CD4-positive, CD25-positive, alpha-beta regulatory T cell (primary cell): ENCODE data around the gene ASCC3. TPM values are rescaled to one million over a fixed set of nuclear protein-coding genes. Genes with fewer than 3 reads are reported as not detected.
"Not testable (repeated sequence)": the region's sequence is repeated elsewhere in the genome, so short reads cannot be mapped to it uniquely, and the experiment has no call there.

Experiments used
- ATAC-seq, 2 donors: fragments of 150-1000 bp; cut with Tn5 transposase; one replicate each; pipeline ENCODE4 v1.10.0; 2021; ENCODE audit warnings: low read depth in 2 of 2, moderate number of reproducible peaks in 2 of 2, moderate library complexity in 1 of 2
- DNase-seq, 3 donors: peaks; one replicate each; pipeline versions ENCODE4 v3.0.0 to v3.0.0-alpha.2; 2012 to 2022; ENCODE audit warnings: mixed read lengths in 1 of 3
- H3K27ac ChIP-seq: one replicate; pipeline ENCODE4 v1.7.0; 2013; ENCODE audit warnings: mild to moderate bottlenecking, low read length; ENCODE audit not compliant: insufficient read depth, poor library complexity, severe bottlenecking
- H3K27me3 ChIP-seq: one replicate; pipeline ENCODE4 v1.7.0; 2013; ENCODE audit warnings: low read length; ENCODE audit not compliant: control insufficient read depth, insufficient read depth
- H3K36me3 ChIP-seq: one replicate; pipeline ENCODE4 v1.7.0; 2013; ENCODE audit warnings: mild to moderate bottlenecking, low read length, moderate library complexity; ENCODE audit not compliant: control insufficient read depth, insufficient read depth
- H3K4me1 ChIP-seq: 2 replicates; pipeline ENCODE4 v1.7.0; 2013; ENCODE audit warnings: mild to moderate bottlenecking, low read length; ENCODE audit not compliant: insufficient read depth, control insufficient read depth, poor library complexity, severe bottlenecking
- H3K4me3 ChIP-seq: one replicate; pipeline ENCODE4 v1.7.0; 2013; ENCODE audit warnings: low read depth, mild to moderate bottlenecking, low read length, moderate library complexity
- H3K9me3 ChIP-seq, 2 experiments: 1 replicate in 1 of 2; 2 replicates in 1 of 2; pipeline ENCODE4 v1.7.0; 2013; ENCODE audit warnings: low read length in 2 of 2, mild to moderate bottlenecking in 1 of 2, moderate library complexity in 1 of 2; ENCODE audit not compliant: control insufficient read depth in 2 of 2
- H3K27ac Mint-ChIP-seq, 3 donors: one replicate each; pipeline ENCODE4 v1.8.0; 2020 to 2022; ENCODE audit warnings: mild to moderate bottlenecking in 3 of 3, mixed read lengths in 3 of 3, moderate library complexity in 2 of 3
- H3K27me3 Mint-ChIP-seq: one replicate; pipeline ENCODE4 v1.8.0; 2022; ENCODE audit warnings: mild to moderate bottlenecking, mixed read lengths
- H3K36me3 Mint-ChIP-seq: one replicate; pipeline ENCODE4 v1.8.0; 2020; ENCODE audit warnings: mixed read lengths
- H3K4me1 Mint-ChIP-seq, 4 donors: one replicate each; pipeline ENCODE4 v1.8.0; 2020 to 2022; ENCODE audit warnings: mixed read lengths in 4 of 4, mild to moderate bottlenecking in 1 of 4
- H3K4me3 Mint-ChIP-seq, 4 donors: one replicate each; pipeline ENCODE4 v1.8.0; 2020 to 2022; ENCODE audit warnings: mild to moderate bottlenecking in 4 of 4, mixed read lengths in 4 of 4, moderate library complexity in 3 of 4
- H3K9me3 Mint-ChIP-seq, 7 donors: one replicate each; pipeline ENCODE4 v1.8.0; 2020 to 2022; ENCODE audit warnings: mixed read lengths in 7 of 7, mild to moderate bottlenecking in 3 of 7, moderate library complexity in 2 of 7
- polyA plus RNA-seq, 4 donors: library from polyadenylated mRNA; unstranded; fragments of 300-500 nt; fragmentation: Illumina TruSeq; gene quantifications; one replicate each; pipeline ENCODE4 v1.2.3, GENCODE V29; 2021
- total RNA-seq: library from RNA; stranded (reverse); gene quantifications from one replicate; pipeline ENCODE4 v1.2.3, GENCODE V29; 2022

ASCC3 gene
- total and polyA plus RNA-seq, 5 donors from 2014 or later, result 22.6 to 51.2 (median 29.2) TPM

DNA sequence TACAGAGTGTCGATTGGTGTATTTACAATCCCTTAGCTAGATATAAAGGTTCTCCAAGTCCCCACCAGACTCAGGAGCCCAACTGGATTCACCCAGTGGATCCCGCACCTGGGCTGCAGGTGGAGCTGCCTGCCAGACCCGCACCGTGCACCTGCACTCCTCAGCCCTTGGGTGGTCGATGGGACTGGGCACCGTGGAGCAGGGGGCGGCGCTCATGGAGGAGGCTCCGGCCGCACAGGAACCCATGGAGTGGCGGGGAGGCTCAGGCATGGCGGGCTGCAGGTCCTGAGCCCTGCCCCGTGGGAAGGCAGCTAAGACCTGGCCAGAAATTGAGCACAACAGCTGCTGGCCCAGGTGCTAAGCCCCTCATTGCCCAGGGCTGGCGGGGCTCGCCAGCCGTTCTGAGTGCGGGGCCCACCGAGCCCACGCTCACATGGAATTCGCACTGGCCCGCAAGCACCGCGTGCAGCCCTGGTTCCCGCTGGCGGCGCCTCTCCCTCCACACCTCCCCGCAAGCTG is 52.0 kb downstream of the ASCC3 start:
- H3K27ac Mint-ChIP-seq, DNase-seq: not testable (repeated sequence)

DNA sequence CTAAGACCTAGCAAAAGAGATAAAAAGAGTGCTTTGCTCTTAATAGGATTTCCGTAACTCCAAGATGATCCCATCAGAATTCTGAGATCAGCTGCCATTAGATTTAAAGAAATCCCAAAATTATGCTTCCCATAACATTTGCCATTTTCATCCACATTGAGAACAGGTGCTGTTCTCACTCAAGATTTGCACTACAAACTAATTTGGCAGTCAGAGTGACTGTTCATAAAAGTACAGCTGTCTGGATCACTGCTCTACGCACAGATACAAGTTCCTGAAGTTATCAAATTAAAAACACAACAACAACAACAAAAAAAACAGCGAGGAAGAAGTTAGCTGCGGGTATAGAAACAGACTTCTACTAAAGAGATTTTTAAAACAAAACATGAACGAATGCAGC is 58.1 kb downstream of the ASCC3 start:
- Histone ChIP-seq H3K27ac (no peak overlapping the region), H3K4me1 (no peaks in the 10 kb centered on the region), H3K36me3 (peaks cover 2% of the 10 kb centered on the region), H3K27me3 (no peaks in the 10 kb centered on the region), H3K4me3 (no peak overlapping the region), H3K9me3 (no peaks in the 10 kb centered on the region)
- Mint-ChIP-seq H3K4me1 (peaks cover 5 to 26% (median 14%) of the 10 kb centered on the region in 4 donors), H3K27me3 (no peaks in the 10 kb centered on the region), H3K36me3 (peaks cover 22% of the 10 kb centered on the region), H3K27ac (no peak overlapping the region), H3K4me3 (no peak overlapping the region), H3K9me3 (peaks cover 0 to 9% (median 5%) of the 10 kb centered on the region in 7 donors)
- DNase-seq (no peak), ATAC-seq (no peak)

More for the DNA sequence above, 52.0 kb downstream of the ASCC3 start:
- not testable (repeated sequence) for H3K9me3 ChIP-seq, H3K4me1 ChIP-seq, H3K27me3 Mint-ChIP-seq, H3K27me3 ChIP-seq, ATAC-seq, H3K27ac ChIP-seq, H3K4me3 Mint-ChIP-seq, H3K36me3 ChIP-seq, H3K4me3 ChIP-seq, H3K9me3 Mint-ChIP-seq
- Mint-ChIP-seq H3K36me3 (peaks cover 18% of the 10 kb centered on the region), H3K4me1 (peaks cover 5 to 18% (median 8%) of the 10 kb centered on the region in 4 donors)

DNA sequence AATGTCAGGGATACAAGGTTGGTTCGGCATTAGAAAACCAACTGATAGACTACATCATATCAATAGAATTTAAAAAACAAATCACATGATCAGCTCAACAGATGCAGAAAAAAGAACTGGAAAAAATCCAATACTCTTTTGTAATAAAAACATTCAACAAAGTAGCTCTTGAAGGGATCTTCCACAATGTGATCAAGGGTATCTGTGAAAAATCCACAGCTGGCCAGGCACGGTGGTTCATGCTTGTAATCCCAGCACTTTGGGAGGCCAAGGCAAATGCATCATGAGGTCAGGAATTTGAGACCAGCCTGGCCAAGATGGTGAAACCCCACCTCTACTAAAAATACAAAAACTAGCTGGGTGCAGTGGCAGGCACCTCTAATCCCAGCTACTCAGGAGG is 63.1 kb downstream of the ASCC3 start:
- H3K36me3 Mint-ChIP-seq, result peaks cover 43% of the 10 kb centered on the region
- no peaks in the 10 kb centered on the region for H3K4me1 ChIP-seq
- H3K9me3 Mint-ChIP-seq, result peaks cover 0 to 17% (median 6%) of the 10 kb centered on the region in 7 donors
- no peak for ATAC-seq
- H3K4me3 Mint-ChIP-seq, result peak overlapping the region in 1 of 4 donors; percentile 13
- peaks cover 13 to 57% (median 30%) of the 10 kb centered on the region in 4 donors for H3K4me1 Mint-ChIP-seq
- H3K36me3 ChIP-seq, result peaks cover 5% of the 10 kb centered on the region
- no peak overlapping the region for H3K27ac Mint-ChIP-seq
- H3K27ac ChIP-seq, result no peak overlapping the region
- no peaks in the 10 kb centered on the region for H3K27me3 ChIP-seq
- no peak for DNase-seq
- no peaks in the 10 kb centered on the region for H3K27me3 Mint-ChIP-seq
- H3K4me3 ChIP-seq, result no peak overlapping the region
- H3K9me3 ChIP-seq, result no peaks in the 10 kb centered on the region

DNA sequence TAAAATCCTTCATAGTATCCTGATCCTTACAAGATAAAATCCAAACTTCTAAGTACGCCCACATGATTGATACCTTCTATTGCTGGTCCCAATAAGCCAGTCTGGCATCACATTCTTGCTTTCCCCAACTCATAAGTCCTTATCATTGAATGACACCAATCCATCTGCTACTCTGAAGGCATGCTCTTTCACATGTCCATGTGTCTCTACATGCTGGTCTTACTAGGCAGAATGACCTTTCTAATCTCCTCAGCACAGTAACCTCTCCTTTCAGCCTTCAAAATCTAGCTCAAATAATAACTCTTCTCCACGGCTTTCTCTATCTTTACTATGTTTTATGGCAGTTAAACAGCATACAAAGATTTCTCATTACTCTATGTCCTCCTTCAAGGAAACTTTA is 71.1 kb downstream of the ASCC3 start:
- Mint-ChIP-seq H3K9me3 (peaks cover 0 to 4% (median 2%) of the 10 kb centered on the region in 7 donors), H3K4me3 (no peak overlapping the region), H3K27ac (peak overlapping the region in 1 of 3 donors; percentile 81), H3K27me3 (no peaks in the 10 kb centered on the region), H3K36me3 (peaks cover 36% of the 10 kb centered on the region), H3K4me1 (peaks cover 9 to 49% (median 33%) of the 10 kb centered on the region in 4 donors)
- H3K27ac ChIP-seq, result no peak overlapping the region
- no peaks in the 10 kb centered on the region for H3K9me3 ChIP-seq
- H3K4me3 ChIP-seq, result no peak overlapping the region
- H3K27me3 ChIP-seq, result no peaks in the 10 kb centered on the region
- DNase-seq (no peak), ATAC-seq (no peak)
- H3K36me3 ChIP-seq, result no peaks in the 10 kb centered on the region
- H3K4me1 ChIP-seq, result no peaks in the 10 kb centered on the region

DNA sequence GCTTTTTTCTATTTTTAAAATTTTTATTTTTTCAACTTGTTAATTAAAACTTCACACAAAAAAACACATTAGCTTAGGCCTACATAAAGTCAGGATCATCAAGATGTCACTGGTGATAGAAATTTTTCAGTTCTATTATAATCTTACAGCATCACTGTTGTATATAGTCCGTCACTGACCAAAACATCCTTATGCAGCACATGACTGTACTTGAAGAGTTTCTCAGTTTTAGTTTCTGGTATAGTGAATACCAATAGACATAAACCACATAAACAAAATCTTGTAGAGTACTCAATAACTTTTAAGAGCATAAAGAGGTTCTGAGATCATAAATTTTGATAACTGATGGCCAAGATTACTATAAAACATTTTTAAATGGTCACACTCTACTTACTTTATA is 71.8 kb downstream of the ASCC3 start:
- ATAC-seq (no peak), DNase-seq (no peak)
- H3K27me3 ChIP-seq, result no peaks in the 10 kb centered on the region
- H3K9me3 ChIP-seq, result no peaks in the 10 kb centered on the region
- no peak overlapping the region for H3K4me3 Mint-ChIP-seq
- H3K9me3 Mint-ChIP-seq, result peaks cover 0 to 2% (median 0%) of the 10 kb centered on the region in 7 donors
- no peaks in the 10 kb centered on the region for H3K4me1 ChIP-seq
- H3K4me3 ChIP-seq, result no peak overlapping the region
- peaks cover 7 to 47% (median 37%) of the 10 kb centered on the region in 4 donors for H3K4me1 Mint-ChIP-seq
- no peaks in the 10 kb centered on the region for H3K36me3 ChIP-seq
- H3K36me3 Mint-ChIP-seq, result peaks cover 43% of the 10 kb centered on the region
- H3K27ac Mint-ChIP-seq, result no peak overlapping the region
- no peaks in the 10 kb centered on the region for H3K27me3 Mint-ChIP-seq
- no peak overlapping the region for H3K27ac ChIP-seq

DNA sequence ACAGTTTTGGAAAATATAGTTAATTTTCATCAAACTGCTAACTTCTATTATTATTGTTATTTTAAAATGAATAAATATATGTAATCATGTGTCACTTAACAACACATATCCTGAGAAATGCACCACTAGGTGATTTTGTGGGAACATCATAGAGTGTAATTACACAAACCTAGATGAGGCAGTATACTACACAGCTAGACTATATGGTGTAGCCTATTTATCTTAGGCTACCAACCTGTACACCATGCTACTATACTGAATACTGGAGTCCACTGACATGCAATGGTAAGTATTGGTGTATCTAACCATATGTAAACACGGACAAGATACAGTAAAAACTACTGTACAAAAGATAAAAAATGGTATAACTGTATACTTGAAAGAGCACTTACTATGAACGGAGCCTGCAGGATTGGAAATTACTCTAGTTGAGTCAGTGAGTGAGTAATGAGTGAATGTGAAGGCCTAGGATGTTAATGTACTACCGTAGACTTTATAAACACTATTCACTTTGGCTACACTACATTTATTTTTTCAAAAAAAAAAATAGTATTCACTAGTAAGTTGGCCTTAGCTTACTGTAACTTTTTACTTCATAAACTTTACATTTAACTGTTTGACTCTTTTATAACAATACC is 72.4 kb downstream of the ASCC3 start:
- H3K4me1 Mint-ChIP-seq, result peaks cover 7 to 43% (median 33%) of the 10 kb centered on the region in 4 donors
- no peaks in the 10 kb centered on the region for H3K27me3 Mint-ChIP-seq
- H3K36me3 ChIP-seq, result peaks cover 4% of the 10 kb centered on the region
- DNase-seq, result no peak
- ATAC-seq, result no peak
- no peak overlapping the region for H3K27ac Mint-ChIP-seq
- H3K4me3 ChIP-seq, result no peak overlapping the region
- H3K36me3 Mint-ChIP-seq, result peaks cover 42% of the 10 kb centered on the region
- H3K4me3 Mint-ChIP-seq, result no peak overlapping the region
- no peaks in the 10 kb centered on the region for H3K27me3 ChIP-seq
- H3K4me1 ChIP-seq, result no peaks in the 10 kb centered on the region
- H3K27ac ChIP-seq, result no peak overlapping the region
- peaks cover 0 to 2% (median 0%) of the 10 kb centered on the region in 7 donors for H3K9me3 Mint-ChIP-seq
- H3K9me3 ChIP-seq, result no peaks in the 10 kb centered on the region

DNA sequence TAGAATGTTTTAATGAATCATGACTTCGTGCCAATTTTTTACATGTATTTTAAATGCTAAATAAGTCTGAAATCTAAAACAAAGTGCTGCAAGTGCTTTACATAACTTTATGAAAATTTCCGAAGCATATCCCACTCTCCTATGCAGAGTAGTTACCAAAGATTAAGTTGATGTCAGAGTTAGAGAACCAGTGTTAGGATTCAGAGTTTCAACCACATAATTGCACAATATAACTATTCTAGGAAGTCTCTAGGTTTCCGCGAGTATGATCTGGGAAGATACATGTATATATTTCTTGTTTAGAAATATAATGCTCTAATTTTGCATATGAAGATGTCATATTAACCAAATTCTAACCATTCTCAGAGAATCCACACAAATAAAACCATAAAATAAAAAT is 74.8 kb downstream of the ASCC3 start:
- Histone ChIP-seq H3K9me3 (no peaks in the 10 kb centered on the region), H3K36me3 (peaks cover 8% of the 10 kb centered on the region), H3K4me3 (no peak overlapping the region), H3K27me3 (no peaks in the 10 kb centered on the region), H3K27ac (no peak overlapping the region), H3K4me1 (no peaks in the 10 kb centered on the region)
- H3K9me3 Mint-ChIP-seq, result no peaks in the 10 kb centered on the region
- no peak overlapping the region for H3K27ac Mint-ChIP-seq
- H3K4me1 Mint-ChIP-seq, result peaks cover 1 to 28% (median 26%) of the 10 kb centered on the region in 4 donors
- DNase-seq, result no peak
- no peak overlapping the region for H3K4me3 Mint-ChIP-seq
- no peaks in the 10 kb centered on the region for H3K27me3 Mint-ChIP-seq
- peaks cover 26% of the 10 kb centered on the region for H3K36me3 Mint-ChIP-seq
- ATAC-seq, result no peak
